Measurements from ENCODE around the gene DTD1.

DNA sequence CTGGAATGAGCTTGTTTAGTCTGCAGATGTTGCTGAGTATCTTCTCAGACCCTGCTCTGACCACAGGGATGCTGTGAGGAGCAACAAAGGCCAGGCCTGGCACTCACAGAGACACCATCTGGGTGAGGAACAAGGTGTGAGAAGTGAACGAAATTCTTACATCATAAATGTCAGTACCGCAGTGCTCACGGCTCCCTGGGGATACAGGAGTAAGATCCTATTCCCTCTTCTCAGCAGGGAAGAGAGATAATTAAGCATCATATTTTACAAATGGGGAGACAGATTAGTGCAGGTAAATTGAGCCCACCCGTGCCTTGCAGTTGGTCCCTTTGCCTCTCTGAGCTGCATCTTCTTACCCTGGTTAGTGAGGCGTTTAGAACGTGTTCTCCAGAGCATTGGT is 106.2 kb downstream of the DTD1 start:
- TF ChIP-seq EP300 (IDR thresholded peaks at IDR 0.05), result no peak
- TF ChIP-seq, protein P1, sequence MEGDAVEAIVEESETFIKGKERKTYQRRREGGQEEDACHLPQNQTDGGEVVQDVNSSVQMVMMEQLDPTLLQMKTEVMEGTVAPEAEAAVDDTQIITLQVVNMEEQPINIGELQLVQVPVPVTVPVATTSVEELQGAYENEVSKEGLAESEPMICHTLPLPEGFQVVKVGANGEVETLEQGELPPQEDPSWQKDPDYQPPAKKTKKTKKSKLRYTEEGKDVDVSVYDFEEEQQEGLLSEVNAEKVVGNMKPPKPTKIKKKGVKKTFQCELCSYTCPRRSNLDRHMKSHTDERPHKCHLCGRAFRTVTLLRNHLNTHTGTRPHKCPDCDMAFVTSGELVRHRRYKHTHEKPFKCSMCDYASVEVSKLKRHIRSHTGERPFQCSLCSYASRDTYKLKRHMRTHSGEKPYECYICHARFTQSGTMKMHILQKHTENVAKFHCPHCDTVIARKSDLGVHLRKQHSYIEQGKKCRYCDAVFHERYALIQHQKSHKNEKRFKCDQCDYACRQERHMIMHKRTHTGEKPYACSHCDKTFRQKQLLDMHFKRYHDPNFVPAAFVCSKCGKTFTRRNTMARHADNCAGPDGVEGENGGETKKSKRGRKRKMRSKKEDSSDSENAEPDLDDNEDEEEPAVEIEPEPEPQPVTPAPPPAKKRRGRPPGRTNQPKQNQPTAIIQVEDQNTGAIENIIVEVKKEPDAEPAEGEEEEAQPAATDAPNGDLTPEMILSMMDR (IDR thresholded peaks at IDR 0.05), result no peak
